SU-DHL-6 (cell line): ENCODE results near the gene ITPR3.

Experiments
- EZH2phosphoT487 ChIP-seq: fragments of 200-600 bp; sonication (generic), shearing (Covaris generic); conservative IDR thresholded peaks from 2 replicates; pipeline ENCODE4 v1.6.1; 2018; ENCODE audit warnings: mild to moderate bottlenecking, antibody characterized with exemption, low read length, moderate library complexity, mixed read lengths
- TF ChIP-seq, protein P1 (sequence below): fragments of 200-600 bp; sonication (generic); IDR thresholded peaks from one replicate; pipeline ENCODE4 v1.5.1; 2017; ENCODE audit warnings: antibody characterized with exemption, mild to moderate bottlenecking, low read length, moderate library complexity; ENCODE audit not compliant: insufficient read depth, poor library complexity, severe bottlenecking

DNA sequence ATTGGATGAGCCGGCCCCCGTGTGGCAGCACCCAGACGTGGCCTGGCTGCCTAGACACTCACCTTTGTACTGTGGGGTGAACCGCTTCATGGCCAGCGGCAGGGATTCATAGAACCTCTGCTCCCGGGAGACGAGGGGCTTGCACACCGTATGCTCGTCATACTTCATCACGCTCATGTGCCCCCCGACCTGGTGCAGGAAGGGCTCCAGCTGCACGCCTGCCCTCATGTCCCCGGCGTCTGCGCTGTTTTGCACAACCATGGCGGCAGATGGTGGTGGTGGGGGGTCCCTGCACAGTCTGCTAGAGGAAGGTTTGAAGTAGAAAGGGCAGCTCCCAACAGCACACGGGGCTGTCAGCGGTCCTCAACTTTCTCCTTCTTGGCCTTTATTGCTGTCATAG, 114.1 kb downstream of the ITPR3 start:
- TF ChIP-seq, protein P1, sequence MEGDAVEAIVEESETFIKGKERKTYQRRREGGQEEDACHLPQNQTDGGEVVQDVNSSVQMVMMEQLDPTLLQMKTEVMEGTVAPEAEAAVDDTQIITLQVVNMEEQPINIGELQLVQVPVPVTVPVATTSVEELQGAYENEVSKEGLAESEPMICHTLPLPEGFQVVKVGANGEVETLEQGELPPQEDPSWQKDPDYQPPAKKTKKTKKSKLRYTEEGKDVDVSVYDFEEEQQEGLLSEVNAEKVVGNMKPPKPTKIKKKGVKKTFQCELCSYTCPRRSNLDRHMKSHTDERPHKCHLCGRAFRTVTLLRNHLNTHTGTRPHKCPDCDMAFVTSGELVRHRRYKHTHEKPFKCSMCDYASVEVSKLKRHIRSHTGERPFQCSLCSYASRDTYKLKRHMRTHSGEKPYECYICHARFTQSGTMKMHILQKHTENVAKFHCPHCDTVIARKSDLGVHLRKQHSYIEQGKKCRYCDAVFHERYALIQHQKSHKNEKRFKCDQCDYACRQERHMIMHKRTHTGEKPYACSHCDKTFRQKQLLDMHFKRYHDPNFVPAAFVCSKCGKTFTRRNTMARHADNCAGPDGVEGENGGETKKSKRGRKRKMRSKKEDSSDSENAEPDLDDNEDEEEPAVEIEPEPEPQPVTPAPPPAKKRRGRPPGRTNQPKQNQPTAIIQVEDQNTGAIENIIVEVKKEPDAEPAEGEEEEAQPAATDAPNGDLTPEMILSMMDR, result no peak
- TF ChIP-seq EZH2phosphoT487, result no peak
